ENCODE data around the gene SIGLEC7.

The SIGLEC7 gene

DNA sequence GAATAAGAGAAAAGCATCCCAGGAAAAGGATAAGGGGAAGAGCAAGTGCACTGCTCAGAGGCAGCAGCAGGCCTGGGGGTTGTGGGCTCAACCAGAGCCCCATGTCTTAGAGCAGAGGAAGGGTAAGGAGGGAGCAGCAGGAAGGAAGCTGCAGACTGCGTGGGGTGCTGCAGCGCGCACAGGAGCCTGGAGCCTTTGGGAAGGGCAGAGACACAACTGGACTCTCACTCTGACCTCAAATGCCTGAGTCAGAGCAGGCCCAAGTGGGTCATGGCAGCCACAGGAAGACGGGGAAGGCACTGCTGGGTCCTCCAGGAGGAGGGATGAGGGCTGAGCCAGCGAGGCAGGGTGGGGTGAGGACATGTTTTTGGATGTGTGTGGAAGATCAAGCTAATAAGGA lies 31.6 kb downstream of the SIGLEC7 start:
- DNase-seq: no peak

DNA sequence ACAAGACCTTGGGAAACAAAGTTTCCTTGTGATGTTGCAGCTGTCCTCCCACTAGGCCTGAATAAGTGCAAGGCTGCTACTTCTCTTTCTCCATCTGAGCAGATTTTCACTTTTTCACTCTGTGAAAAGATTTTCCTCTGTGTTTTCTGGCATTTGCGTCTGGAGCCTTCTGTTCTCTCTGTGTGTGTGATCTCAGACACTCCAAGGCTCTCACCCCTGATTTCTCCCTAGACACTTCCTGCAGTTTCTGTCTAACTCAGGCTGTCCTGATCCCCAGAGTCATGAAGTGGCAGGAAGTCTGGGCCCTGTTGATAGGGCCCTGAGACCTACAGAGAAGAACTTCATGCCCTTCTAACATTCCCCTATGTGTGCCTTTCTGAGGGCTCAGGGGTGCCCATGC lies 37.2 kb downstream of the SIGLEC7 start:
- DNase-seq: no peak

- DNase-seq: no peak
Observed at GRCh38 chr19:51181377-51181912, 39.3 kb downstream of the SIGLEC7 start.

DNA sequence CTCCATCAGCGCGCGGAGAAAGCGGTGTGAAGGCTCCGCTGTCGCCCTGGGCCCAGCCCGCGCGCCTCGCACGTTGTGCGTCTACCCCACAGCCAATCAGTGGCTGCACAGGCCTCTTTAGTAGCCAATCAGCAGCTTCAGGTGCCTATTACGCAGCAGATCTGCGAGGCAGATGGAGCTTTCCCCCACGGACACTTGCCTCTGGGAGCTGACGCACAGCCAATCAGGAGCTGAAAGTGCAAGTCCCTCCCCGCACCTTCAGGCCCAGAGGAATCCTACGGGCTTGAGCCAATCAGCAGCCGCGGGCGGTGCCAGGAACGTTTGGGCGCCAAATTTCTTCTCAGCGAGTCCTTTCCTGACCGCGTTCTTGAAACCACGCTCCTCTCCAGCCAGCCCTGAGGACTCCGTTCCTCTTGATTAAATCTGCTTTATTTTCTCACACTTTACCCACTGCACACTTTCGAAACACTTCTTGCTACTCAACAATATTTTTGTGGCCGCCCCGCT lies 39.9 kb downstream of the SIGLEC7 start:
- DNase-seq: no peak

DNA sequence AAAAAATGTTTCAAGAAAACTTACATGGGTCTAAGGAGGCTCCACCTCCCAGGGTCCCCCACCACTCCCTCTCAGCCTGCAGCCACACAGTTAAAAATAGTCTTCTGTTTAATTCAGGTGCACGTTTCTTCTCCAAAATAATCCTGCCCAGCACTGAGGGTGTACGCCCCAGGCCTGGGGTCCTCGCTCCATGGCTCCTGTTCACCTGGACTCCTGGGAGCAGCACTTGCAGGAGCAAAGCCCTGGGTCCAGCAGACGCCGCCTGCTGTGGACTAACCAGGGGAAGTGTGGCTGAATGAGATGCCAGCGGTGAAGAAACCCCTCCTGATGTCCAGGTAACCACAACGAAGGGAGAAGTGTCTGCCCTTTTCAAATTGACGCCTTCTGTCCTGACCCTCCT lies 41.5 kb downstream of the SIGLEC7 start:
- no peak for DNase-seq

- no peak for DNase-seq
Observed at GRCh38 chr19:51185069-51185867, 43.2 kb downstream of the SIGLEC7 start.

- no peak for DNase-seq
Observed at GRCh38 chr19:51185868-51186215, 43.7 kb downstream of the SIGLEC7 start.

DNA sequence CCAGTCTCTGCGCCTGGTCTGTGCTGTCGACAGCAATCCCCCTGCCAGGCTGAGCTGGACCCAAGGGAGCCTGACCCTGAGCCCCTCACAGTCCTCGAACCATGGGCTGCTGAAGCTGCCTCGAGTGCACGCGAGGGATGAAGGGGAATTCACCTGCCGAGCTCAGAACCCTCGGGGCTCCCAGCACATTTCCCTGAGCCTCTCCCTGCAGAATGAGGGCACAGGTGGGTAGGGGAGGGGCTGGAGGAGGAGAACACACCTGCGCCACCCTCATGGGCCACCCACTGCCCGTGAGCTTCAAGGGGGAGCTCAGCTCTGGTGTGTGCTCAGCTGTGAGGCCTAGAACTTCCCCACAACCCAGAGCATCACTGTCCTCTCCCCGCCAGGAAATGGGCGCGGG lies 44.2 kb downstream of the SIGLEC7 start:
- no peak for DNase-seq

DNA sequence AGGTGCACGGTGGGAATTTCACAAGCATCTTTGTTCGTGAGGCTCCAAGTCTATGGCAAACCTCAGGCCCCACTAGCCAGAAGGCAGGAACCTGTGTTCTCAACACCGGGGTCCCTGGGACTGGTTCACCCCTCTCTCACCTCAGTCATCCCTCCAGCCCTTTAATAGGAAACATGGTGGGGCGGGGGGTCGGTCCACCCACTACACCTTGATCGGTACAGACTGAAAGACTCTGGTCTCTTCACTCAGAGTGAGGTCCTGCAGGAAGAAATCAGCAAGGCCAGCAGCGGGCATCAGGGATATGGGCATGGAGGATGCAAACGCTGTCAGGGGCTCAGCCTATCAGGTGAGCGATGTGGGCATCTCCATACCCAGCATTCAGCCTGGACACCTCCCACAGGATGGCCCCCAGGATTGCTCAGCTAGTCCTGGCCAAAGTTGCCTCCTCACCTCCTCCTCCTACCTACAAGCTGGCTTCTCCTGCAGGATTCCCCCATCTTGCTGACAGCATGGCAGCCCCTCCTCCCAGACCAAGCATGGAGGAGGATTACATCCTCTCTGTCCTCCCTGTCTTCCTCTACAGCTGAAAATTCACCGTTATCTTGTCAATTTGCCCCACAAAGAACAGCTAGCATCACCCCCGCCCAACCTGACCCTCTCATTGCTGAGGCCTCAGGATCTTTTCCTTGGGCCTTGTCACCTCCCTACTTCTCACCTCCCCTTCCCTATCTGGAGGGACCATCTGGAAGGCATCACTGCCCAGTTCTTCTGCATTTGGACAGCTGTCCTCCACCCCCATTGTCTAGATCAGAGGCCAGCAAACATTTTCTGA lies 45.5 kb downstream of the SIGLEC7 start:
- no peak for DNase-seq

DNA sequence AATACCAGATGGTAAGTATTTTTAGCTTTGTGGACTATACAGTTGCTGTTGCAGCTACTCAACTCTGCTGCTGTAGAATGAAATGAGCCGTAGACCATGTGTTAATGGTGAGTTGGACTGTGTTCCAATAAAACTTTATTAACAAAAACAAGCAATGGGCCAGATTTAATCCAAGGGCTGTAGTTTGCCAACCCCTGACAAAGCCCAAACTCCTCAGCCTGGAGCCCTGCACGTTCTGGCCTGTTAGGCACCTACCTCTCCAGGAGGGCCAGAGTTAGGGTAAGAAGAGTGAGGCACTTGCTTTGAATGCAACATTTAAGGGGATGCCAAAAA lies 46.1 kb downstream of the SIGLEC7 start:
- no peak for DNase-seq

GRCh38 chr19:51192689-51193088 lies 50.6 kb downstream of the SIGLEC7 start:
- no peak for DNase-seq

GRCh38 chr19:51194527-51195315 lies 52.6 kb downstream of the SIGLEC7 start:
- no peak for DNase-seq

DNA sequence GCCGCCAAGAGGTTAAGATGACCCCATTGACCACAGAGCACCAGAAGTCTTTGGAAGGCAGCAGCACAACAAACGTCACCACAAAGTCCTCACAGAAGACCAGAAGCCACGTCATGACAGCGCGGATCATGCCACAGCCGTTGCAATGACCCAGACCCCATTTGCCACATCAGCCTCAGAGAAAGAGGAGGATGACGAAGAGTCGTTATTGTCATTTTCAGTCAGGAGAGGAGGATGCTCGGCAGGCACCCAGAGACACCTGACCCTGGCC lies 53.1 kb downstream of the SIGLEC7 start:
- no peak for DNase-seq

DNA sequence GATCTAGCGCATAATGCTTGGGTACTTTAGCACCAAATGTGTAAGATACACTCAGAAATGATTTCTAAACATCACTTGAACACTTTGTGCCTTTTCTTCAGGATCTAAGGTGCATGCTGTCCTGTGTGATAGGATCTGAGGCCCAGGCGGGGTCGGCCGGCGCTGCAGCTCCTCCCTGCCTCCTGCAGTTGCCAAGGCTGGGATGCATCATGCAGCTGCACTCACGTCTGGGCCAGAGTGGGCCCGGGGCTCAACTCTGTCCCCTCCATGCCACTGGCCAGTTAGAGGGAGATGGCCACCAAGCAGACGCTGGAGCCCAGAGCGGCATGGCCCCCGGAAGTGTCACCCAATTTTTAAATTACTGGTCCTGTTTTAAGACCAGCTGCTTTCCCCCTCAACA lies 53.5 kb downstream of the SIGLEC7 start:
- DNase-seq: no peak

- no peak for DNase-seq
Observed at GRCh38 chr19:51196181-51196580, 54.1 kb downstream of the SIGLEC7 start.

DNA sequence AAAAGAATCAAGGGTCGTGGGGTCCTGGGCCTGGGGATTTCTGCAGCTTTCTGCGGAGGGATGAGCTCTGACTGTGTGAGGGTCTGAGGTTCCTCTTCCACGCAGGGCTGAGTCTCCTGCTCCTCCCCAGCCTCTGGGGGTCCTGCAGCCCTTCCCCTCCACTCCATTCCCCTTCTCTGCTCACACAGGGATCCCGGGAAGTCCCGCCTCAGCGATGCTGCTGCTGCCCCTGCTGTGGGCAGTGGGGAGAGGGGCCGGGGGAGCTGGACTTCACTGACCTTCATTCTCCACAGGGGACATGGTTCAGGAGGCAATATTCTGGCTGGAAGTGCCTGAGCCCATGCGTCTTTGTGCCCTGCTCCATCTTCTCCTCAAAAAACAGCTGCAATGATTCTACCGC lies 56.5 kb downstream of the SIGLEC7 start:
- no peak for DNase-seq

- DNase-seq: no peak
Observed at GRCh38 chr19:51200071-51200666, 58.1 kb downstream of the SIGLEC7 start.

DNA sequence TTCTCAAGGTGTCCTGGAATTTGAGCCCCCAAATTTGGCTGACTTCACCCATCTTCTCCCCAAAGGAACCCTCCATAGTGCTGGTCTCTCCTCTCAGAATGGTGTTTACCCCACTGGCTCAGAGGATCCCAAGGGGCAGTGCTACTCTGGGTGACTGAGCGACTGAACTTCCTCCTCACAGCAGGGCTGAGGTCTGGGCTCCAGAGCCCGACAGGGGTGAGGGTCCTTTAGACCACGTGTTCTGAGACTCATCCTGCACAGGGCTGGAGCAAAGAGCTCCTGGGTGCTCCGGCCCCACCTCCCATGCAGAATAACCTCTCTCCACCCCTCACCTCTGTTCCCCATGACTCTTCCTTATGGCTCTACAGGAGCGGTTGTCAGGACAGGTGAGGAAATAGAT lies 59.6 kb downstream of the SIGLEC7 start:
- DNase-seq: no peak

Data from stimulated activated naive CD4-positive, alpha-beta T cell treated with Interleukin-2 at 50 U/mL for 16 hours (primary cell).